HG03378 (cell line): ENCODE measurements around the gene AMDHD2.
"Not testable (repeated sequence)": the region's sequence is repeated elsewhere in the genome, so short reads cannot be mapped to it uniquely, and the experiment has no call there.

ENCODE experiments used
- ATAC-seq: cut with Tn5 transposase; IDR thresholded peaks from one replicate; pipeline ENCODE4 v1.9.1; 2021; ENCODE audit warnings: mild to moderate bottlenecking, moderate library complexity; ENCODE audit not compliant: unreplicated experiment

The AMDHD2 gene

GRCh38 chr16:2531696-2532493, 11.7 kb downstream of the AMDHD2 start:
- peak; percentile 63 for ATAC-seq

- ATAC-seq, result no peak
Measured at GRCh38 chr16:2532494-2533141, 12.4 kb downstream of the AMDHD2 start.

GRCh38 chr16:2533142-2533755, 13.1 kb downstream of the AMDHD2 start:
- not testable (repeated sequence) for ATAC-seq

- ATAC-seq, result no peak
Measured at GRCh38 chr16:2533912-2534311, 13.7 kb downstream of the AMDHD2 start.

- not testable (repeated sequence) for ATAC-seq
Measured at GRCh38 chr16:2534335-2534734, 14.2 kb downstream of the AMDHD2 start.

GRCh38 chr16:2535625-2536013, 15.4 kb downstream of the AMDHD2 start:
- ATAC-seq, result no peak

GRCh38 chr16:2537451-2538379, 17.5 kb downstream of the AMDHD2 start, which contains the start of gene PDPK1:
Gene PDPK1 (plus strand): TSS chr16:2538021. CDS start chr16:2538113, 92 bp downstream.
- peak; percentile 45 for ATAC-seq

- not testable (repeated sequence) for ATAC-seq
Measured at GRCh38 chr16:2539192-2539844, 19.1 kb downstream of the AMDHD2 start.

GRCh38 chr16:2539845-2540458, 19.8 kb downstream of the AMDHD2 start:
- not testable (repeated sequence) for ATAC-seq

GRCh38 chr16:2540912-2541311, 20.7 kb downstream of the AMDHD2 start:
- ATAC-seq, result not testable (repeated sequence)

GRCh38 chr16:2541409-2541808, 21.2 kb downstream of the AMDHD2 start:
- ATAC-seq, result not testable (repeated sequence)

- not testable (repeated sequence) for ATAC-seq
Measured at GRCh38 chr16:2543771-2544170, 23.6 kb downstream of the AMDHD2 start.

GRCh38 chr16:2550283-2550878, 30.2 kb downstream of the AMDHD2 start:
- not testable (repeated sequence) for ATAC-seq

GRCh38 chr16:2551420-2551889, 31.3 kb downstream of the AMDHD2 start:
- ATAC-seq, result not testable (repeated sequence)

- ATAC-seq, result not testable (repeated sequence)
Measured at GRCh38 chr16:2554709-2555425, 34.7 kb downstream of the AMDHD2 start.

- not testable (repeated sequence) for ATAC-seq
Measured at GRCh38 chr16:2557150-2557549, 37.0 kb downstream of the AMDHD2 start.

- peak; percentile 46 for ATAC-seq
Measured at GRCh38 chr16:2560131-2560797, 40.1 kb downstream of the AMDHD2 start.

- peak; percentile 53 for ATAC-seq
Measured at GRCh38 chr16:2560798-2561133, 40.6 kb downstream of the AMDHD2 start.
